ENCODE measurements around the gene TANGO2.

DNA sequence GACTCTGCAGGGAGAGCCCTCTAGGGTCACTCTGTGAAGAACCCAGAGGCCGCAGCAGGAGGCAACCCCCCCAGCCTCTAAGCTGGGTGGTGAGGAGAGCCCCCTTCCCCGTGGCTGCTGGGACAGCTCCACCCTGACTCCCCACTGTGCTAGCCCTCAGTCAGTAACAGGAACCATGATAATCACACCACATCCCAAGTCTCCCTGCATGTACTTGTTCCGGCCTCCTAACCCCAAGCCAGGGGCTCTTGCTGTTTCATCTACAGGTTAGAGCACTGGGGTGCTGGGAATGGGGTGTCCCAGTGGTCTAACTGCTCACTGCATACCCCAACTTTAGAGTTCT lies 31.2 kb upstream of the TANGO2 start:
- TF ChIP-seq, protein P1, sequence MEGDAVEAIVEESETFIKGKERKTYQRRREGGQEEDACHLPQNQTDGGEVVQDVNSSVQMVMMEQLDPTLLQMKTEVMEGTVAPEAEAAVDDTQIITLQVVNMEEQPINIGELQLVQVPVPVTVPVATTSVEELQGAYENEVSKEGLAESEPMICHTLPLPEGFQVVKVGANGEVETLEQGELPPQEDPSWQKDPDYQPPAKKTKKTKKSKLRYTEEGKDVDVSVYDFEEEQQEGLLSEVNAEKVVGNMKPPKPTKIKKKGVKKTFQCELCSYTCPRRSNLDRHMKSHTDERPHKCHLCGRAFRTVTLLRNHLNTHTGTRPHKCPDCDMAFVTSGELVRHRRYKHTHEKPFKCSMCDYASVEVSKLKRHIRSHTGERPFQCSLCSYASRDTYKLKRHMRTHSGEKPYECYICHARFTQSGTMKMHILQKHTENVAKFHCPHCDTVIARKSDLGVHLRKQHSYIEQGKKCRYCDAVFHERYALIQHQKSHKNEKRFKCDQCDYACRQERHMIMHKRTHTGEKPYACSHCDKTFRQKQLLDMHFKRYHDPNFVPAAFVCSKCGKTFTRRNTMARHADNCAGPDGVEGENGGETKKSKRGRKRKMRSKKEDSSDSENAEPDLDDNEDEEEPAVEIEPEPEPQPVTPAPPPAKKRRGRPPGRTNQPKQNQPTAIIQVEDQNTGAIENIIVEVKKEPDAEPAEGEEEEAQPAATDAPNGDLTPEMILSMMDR (IDR thresholded peaks at IDR 0.05): no peak
- no peak for TF ChIP-seq POLR2A (IDR thresholded peaks at IDR 0.05)

Measured in body of pancreas (tissue), 4 donors.